Activated T-cell treated with anti-CD3 and anti-CD28 coated beads for 4 hours (primary cell): ENCODE data around the gene TBC1D5.
"Not testable (repeated sequence)": the region's sequence is repeated elsewhere in the genome, so short reads cannot be mapped to it uniquely, and the experiment has no call there.

Experiments used
- DNase-seq: peaks from one replicate; pipeline ENCODE4 v3.0.0-alpha.2; 2020

The TBC1D5 gene

GRCh38 chr3:17749281-17749680 is 6.8 kb upstream of the TBC1D5 start:
- DNase-seq: no peak

- no peak for DNase-seq
These were observed 5.4 kb upstream of the TBC1D5 start for GRCh38 chr3:17747890-17748247.

- DNase-seq: no peak
These were observed 4.9 kb upstream of the TBC1D5 start for GRCh38 chr3:17747174-17747889.

GRCh38 chr3:17745894-17746293 is 3.5 kb upstream of the TBC1D5 start:
- no peak for DNase-seq

- DNase-seq: no peak
These were observed 2.9 kb upstream of the TBC1D5 start for GRCh38 chr3:17745301-17745700.

- no peak for DNase-seq
These were observed 2.3 kb upstream of the TBC1D5 start for GRCh38 chr3:17744693-17745092.

- DNase-seq: no peak
These were observed 1.2 kb upstream of the TBC1D5 start for GRCh38 chr3:17743658-17743995.

- no peak for DNase-seq
These were observed 638 bp upstream of the TBC1D5 start for GRCh38 chr3:17742880-17743657.

- DNase-seq: no peak
These were observed 770 bp downstream of the TBC1D5 start for GRCh38 chr3:17741621-17742101.

GRCh38 chr3:17740721-17741141 is 1.7 kb downstream of the TBC1D5 start:
- DNase-seq: no peak

GRCh38 chr3:17738921-17739320 is 3.5 kb downstream of the TBC1D5 start:
- no peak for DNase-seq

- DNase-seq: no peak
These were observed 4.2 kb downstream of the TBC1D5 start for GRCh38 chr3:17738219-17738618.

- DNase-seq: no peak
These were observed 4.8 kb downstream of the TBC1D5 start for GRCh38 chr3:17737591-17737990.

- not testable (repeated sequence) for DNase-seq
These were observed 7.1 kb downstream of the TBC1D5 start for GRCh38 chr3:17735362-17735761.

- no peak for DNase-seq
These were observed 8.7 kb downstream of the TBC1D5 start for GRCh38 chr3:17733768-17734167.

- no peak for DNase-seq
These were observed 9.2 kb downstream of the TBC1D5 start for GRCh38 chr3:17733215-17733614.

- no peak for DNase-seq
These were observed 12.0 kb downstream of the TBC1D5 start for GRCh38 chr3:17730318-17730967.

GRCh38 chr3:17726313-17726712 is 16.1 kb downstream of the TBC1D5 start:
- no peak for DNase-seq

GRCh38 chr3:17725844-17726243 is 16.6 kb downstream of the TBC1D5 start:
- DNase-seq: not testable (repeated sequence)

GRCh38 chr3:17724948-17725347 is 17.5 kb downstream of the TBC1D5 start:
- DNase-seq: no peak

GRCh38 chr3:17724122-17724521 is 18.3 kb downstream of the TBC1D5 start:
- no peak for DNase-seq

GRCh38 chr3:17717411-17717810 is 25.0 kb downstream of the TBC1D5 start:
- no peak for DNase-seq

GRCh38 chr3:17714473-17714872 is 28.0 kb downstream of the TBC1D5 start:
- no peak for DNase-seq

GRCh38 chr3:17709236-17709810 is 33.1 kb downstream of the TBC1D5 start:
- DNase-seq: no peak
